ENCODE results near the gene NPIPB6.

The NPIPB6 gene

GRCh38 chr16:28297784-28298510 is 65.4 kb downstream of the NPIPB6 start:
- no peak for DNase-seq

GRCh38 chr16:28297308-28297707 is 66.0 kb downstream of the NPIPB6 start:
- no peak for DNase-seq

GRCh38 chr16:28295276-28295675 is 68.0 kb downstream of the NPIPB6 start:
- no peak for DNase-seq

- no peak for DNase-seq
Observed at GRCh38 chr16:28294201-28294600, 69.1 kb downstream of the NPIPB6 start.

- no peak for DNase-seq
Observed at GRCh38 chr16:28293601-28293960, 69.7 kb downstream of the NPIPB6 start.

- no peak for DNase-seq
Observed at GRCh38 chr16:28292731-28293600, 70.3 kb downstream of the NPIPB6 start.

Measured in cortex of kidney (tissue), 1 donor.